K562 (cell line): Measurements from ENCODE around the gene POU3F1. TPM values are rescaled to one million over a fixed set of nuclear protein-coding genes. Genes with fewer than 3 reads are reported as not detected.

Source experiments
- ASH1L ChIP-seq: fragments of 450-650 bp; IDR thresholded peaks from 2 replicates; pipeline ENCODE4 v1.6.1; 2018; ENCODE audit warnings: borderline replicate concordance, mild to moderate bottlenecking, low read depth; ENCODE audit not compliant: partially characterized antibody
- CREM ChIP-seq: IDR thresholded peaks from 2 replicates; pipeline ENCODE4 v1.6.1; 2014; ENCODE audit warnings: antibody characterized with exemption, low read depth
- FOXA3 ChIP-seq, 2 experiments: fragments of 450-650 bp in 1 of 2; sonication (generic) in 1 of 2; formaldehyde crosslinking; IDR thresholded peaks in 1 of 2; conservative IDR thresholded peaks in 1 of 2; 2 replicates each; pipeline versions ENCODE4 v1.4.0 to v1.8.0; 2020 to 2022; ENCODE audit warnings: mild to moderate bottlenecking in 2 of 2, missing genetic modification reagents in 1 of 2
- MCM2 ChIP-seq: fragments of 450-650 bp; IDR thresholded peaks from 2 replicates; pipeline ENCODE4 v1.6.1; 2017; ENCODE audit warnings: low read depth, mild to moderate bottlenecking
- NCOA4 ChIP-seq: fragments of 450-650 bp; IDR thresholded peaks from 2 replicates; pipeline ENCODE4 v1.6.1; 2018; ENCODE audit warnings: mild to moderate bottlenecking; ENCODE audit not compliant: partially characterized antibody
- NONO ChIP-seq, 2 experiments: fragments of 200-400 bp in 1 of 2; fragments of 450-650 bp in 1 of 2; formaldehyde crosslinking in 1 of 2; IDR thresholded peaks; 2 replicates each; pipeline ENCODE4 v1.6.1; 2017; ENCODE audit warnings: low read depth in 2 of 2, mild to moderate bottlenecking in 2 of 2, moderate library complexity in 2 of 2, low read length in 1 of 2
- PRPF4 ChIP-seq: fragments of 200-400 bp; formaldehyde crosslinking; IDR thresholded peaks from one replicate; pipeline ENCODE4 v1.6.1; 2017; ENCODE audit warnings: low read length, low read depth, mild to moderate bottlenecking; ENCODE audit not compliant: insufficient read depth, poor library complexity, severe bottlenecking
- PTTG1 ChIP-seq: fragments of 450-650 bp; IDR thresholded peaks from 2 replicates; pipeline ENCODE4 v1.6.1; 2016; ENCODE audit warnings: low read depth, mild to moderate bottlenecking, missing genetic modification characterization, missing compliant biosample characterization
- SAFB2 ChIP-seq: fragments of 200-400 bp; formaldehyde crosslinking; IDR thresholded peaks from 2 replicates; pipeline ENCODE4 v1.6.1; 2018; ENCODE audit warnings: borderline replicate concordance, low read length, low read depth, moderate library complexity; ENCODE audit not compliant: severe bottlenecking
- SFPQ ChIP-seq: fragments of 200-400 bp; formaldehyde crosslinking; IDR thresholded peaks from 2 replicates; pipeline ENCODE4 v1.6.1; 2017; ENCODE audit warnings: mild to moderate bottlenecking, low read depth, low read length, moderate library complexity
- TAL1 ChIP-seq: fragments of 450-650 bp; IDR thresholded peaks from 2 replicates; pipeline ENCODE4 v1.6.1; 2016; ENCODE audit warnings: mild to moderate bottlenecking
- ZBTB33 ChIP-seq: sonication (generic); formaldehyde crosslinking; IDR thresholded peaks from 2 replicates; pipeline ENCODE4 v1.8.1; 2023; ENCODE audit warnings: mild to moderate bottlenecking, missing genetic modification reagents
- ZNF24 ChIP-seq: fragments of 450-650 bp; IDR thresholded peaks from 2 replicates; pipeline ENCODE4 v1.6.1; 2016
- ZNF280B ChIP-seq: fragments of 250-450 bp; sonication (Bioruptor Pico); IDR thresholded peaks from 2 replicates; pipeline ENCODE4 v1.5.1; 2021; ENCODE audit warnings: mild to moderate bottlenecking
- polyA plus RNA-seq, 8 experiments: library from polyadenylated mRNA; depleted of rRNA in 4 of 8; stranded (reverse) in 5 of 8; unstranded in 3 of 8; fragments of >200 nt; fragmentation: Nextera tagmentation in 2 of 8; fragmentation: Illumina TruSeq in 1 of 8; extraction: Ambion mirVana in 2 of 8; extraction: Trizol in 1 of 8; gene quantifications; 2 replicates each; pipeline versions ENCODE4 v1.2.1 to v1.2.3, GENCODE V29; 2011 to 2014; ENCODE audit warnings: inconsistent platforms in 1 of 8, missing spikeins in 1 of 8
- total RNA-seq, 7 experiments: library from RNA; depleted of rRNA in 6 of 7; stranded (reverse); fragments of >200 nt in 6 of 7; fragmentation: Illumina TruSeq in 2 of 7; extraction: Trizol in 2 of 7; gene quantifications; 2 replicates each; pipeline versions ENCODE4 v1.2.1 to v1.2.3, GENCODE V29; 2011 to 2021; ENCODE audit warnings: low replicate concordance in 1 of 7
- TF ChIP-seq, protein P1 (sequence below): fragments of 450-650 bp; formaldehyde crosslinking; IDR thresholded peaks from 2 replicates; pipeline ENCODE4 v1.4.0; 2022; ENCODE audit warnings: missing genetic modification characterization
- TF ChIP-seq, protein P2 (sequence below): sonication (generic); formaldehyde crosslinking; IDR thresholded peaks from 2 replicates; pipeline ENCODE4 v1.8.0; 2022; ENCODE audit warnings: missing genetic modification reagents, mild to moderate bottlenecking, borderline replicate concordance

Gene POU3F1
- total and polyA plus RNA-seq, 9 of the 15 experiments (the other 6 are each of a cell fraction or from before 2014, with no cell fraction given): 0.09 TPM; not detected in 8

GRCh38 chr1:37999430-38000232 is 47.0 kb downstream of the POU3F1 start (continued):
- TF ChIP-seq SFPQ: no peak
- TF ChIP-seq ZNF280B (CRISPR knock-in tag): 0 out of 2 replicates have a peak, but pooled peaks have one; percentile 35
- TF ChIP-seq, protein P1, sequence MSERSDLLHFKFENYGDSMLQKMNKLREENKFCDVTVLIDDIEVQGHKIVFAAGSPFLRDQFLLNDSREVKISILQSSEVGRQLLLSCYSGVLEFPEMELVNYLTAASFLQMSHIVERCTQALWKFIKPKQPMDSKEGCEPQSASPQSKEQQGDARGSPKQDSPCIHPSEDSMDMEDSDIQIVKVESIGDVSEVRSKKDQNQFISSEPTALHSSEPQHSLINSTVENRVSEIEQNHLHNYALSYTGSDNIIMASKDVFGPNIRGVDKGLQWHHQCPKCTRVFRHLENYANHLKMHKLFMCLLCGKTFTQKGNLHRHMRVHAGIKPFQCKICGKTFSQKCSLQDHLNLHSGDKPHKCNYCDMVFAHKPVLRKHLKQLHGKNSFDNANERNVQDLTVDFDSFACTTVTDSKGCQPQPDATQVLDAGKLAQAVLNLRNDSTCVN (CRISPR knock-in tag): no peak
- peak in 1 of 2 experiments; percentile 80; a peak in 2 of 4 replicates for TF ChIP-seq FOXA3 (CRISPR knock-in tag; conservative IDR thresholded peaks at IDR 0.05 in 1 of 2, IDR thresholded peaks at IDR 0.05 in 1 of 2)
- TF ChIP-seq ZBTB33 (CRISPR knock-in tag): no peak
- TF ChIP-seq NCOA4: no peak
- TF ChIP-seq CREM: peak; percentile 83
- no peak for TF ChIP-seq NONO (IDR thresholded peaks at IDR 0.05; ENCODE audit: low read depth in 2 of 2, low read length in 1 of 2)
- no peak for TF ChIP-seq SAFB2
- TF ChIP-seq PRPF4: no peak
- 0 out of 2 replicates have a peak, but pooled peaks have one; percentile 3 for TF ChIP-seq PTTG1 (tag)
- no peak for TF ChIP-seq ZNF24
- TF ChIP-seq MCM2: no peak
- no peak for TF ChIP-seq ASH1L
- TF ChIP-seq, protein P2, sequence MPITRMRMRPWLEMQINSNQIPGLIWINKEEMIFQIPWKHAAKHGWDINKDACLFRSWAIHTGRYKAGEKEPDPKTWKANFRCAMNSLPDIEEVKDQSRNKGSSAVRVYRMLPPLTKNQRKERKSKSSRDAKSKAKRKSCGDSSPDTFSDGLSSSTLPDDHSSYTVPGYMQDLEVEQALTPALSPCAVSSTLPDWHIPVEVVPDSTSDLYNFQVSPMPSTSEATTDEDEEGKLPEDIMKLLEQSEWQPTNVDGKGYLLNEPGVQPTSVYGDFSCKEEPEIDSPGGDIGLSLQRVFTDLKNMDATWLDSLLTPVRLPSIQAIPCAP (CRISPR knock-in tag): no peak
- peak; percentile 86 for TF ChIP-seq TAL1
